NOMO-1 treated with DMSO at 0.1 percent for 48 hours (cell line): ENCODE data around the gene AFP.
"Not testable (repeated sequence)": the region's sequence is repeated elsewhere in the genome, so short reads cannot be mapped to it uniquely, and the experiment has no call there.

Source experiments
- DNase-seq: peaks from one replicate; lab custom pipeline; 2025; ENCODE audit not compliant: unreplicated experiment; lab: John Stamatoyannopoulos, UW

The AFP gene

GRCh38 chr4:73435984-73436383 is at the start of gene AFP:
Gene AFP, plus strand, starts transcription at chr4:73436221. Its CDS starts 42 bp downstream, at chr4:73436263.
- DNase-seq: no peak

GRCh38 chr4:73387552-73387951 is 48.5 kb upstream of the AFP start:
- no peak for DNase-seq

DNA sequence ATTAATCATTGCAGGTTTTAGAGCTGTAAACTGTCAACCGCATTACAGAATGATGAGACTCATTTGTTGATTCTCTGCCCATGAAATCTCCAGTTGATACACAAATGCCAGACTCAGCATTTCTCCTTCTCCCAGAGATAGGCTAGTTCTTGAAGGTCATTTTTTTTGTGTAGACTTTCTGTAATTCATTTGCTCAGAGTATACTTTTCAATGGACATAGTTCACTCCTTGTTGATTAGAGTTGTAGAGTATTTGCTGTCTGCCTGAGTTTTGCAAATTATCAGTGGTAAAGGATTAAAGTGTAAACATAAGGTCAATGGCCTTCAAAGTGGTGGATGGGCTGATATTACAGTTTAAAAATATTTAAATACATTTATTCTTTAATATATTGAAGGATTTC is 47.1 kb upstream of the AFP start:
- no peak for DNase-seq

- DNase-seq: not testable (repeated sequence)
Measured at GRCh38 chr4:73389663-73390062, 46.4 kb upstream of the AFP start.

DNA sequence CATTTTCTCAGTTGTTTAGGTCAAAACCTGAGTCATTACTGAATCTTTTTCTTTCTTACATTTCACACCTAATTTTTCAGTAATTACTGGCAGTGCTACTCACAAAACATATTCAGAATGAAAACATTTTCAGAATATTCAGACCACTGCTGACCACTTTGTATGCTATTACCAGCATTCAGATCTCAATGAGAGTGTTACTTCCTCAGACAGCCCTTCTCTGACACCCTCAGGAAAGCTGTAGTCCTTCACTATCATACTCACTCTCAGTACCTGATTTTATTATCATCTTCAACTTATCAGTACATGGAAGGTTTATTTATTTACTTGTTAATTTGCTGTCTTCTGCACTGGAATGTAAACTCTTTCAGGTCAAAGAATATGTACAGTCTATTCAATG is 44.2 kb upstream of the AFP start:
- DNase-seq: no peak

- no peak for DNase-seq
Measured at GRCh38 chr4:73392936-73393335, 43.1 kb upstream of the AFP start.

DNA sequence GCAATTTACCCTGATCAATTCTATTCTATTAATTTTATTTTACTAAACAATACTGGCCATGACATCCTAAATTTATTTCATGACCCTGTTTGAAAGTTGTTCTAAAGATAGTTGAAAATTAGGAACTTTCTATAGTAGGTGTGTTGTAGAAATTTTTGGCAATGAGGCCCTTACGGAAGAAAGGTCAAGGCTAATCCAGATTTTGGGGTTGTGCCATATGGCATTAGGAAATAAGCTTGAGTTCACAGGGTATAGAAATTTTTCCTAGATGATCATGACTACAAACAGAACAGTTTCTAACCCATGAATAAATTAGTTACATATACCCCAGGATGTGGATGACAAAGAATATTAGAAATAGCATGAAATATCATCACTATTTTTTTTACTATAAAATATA is 39.7 kb upstream of the AFP start:
- DNase-seq: no peak

DNA sequence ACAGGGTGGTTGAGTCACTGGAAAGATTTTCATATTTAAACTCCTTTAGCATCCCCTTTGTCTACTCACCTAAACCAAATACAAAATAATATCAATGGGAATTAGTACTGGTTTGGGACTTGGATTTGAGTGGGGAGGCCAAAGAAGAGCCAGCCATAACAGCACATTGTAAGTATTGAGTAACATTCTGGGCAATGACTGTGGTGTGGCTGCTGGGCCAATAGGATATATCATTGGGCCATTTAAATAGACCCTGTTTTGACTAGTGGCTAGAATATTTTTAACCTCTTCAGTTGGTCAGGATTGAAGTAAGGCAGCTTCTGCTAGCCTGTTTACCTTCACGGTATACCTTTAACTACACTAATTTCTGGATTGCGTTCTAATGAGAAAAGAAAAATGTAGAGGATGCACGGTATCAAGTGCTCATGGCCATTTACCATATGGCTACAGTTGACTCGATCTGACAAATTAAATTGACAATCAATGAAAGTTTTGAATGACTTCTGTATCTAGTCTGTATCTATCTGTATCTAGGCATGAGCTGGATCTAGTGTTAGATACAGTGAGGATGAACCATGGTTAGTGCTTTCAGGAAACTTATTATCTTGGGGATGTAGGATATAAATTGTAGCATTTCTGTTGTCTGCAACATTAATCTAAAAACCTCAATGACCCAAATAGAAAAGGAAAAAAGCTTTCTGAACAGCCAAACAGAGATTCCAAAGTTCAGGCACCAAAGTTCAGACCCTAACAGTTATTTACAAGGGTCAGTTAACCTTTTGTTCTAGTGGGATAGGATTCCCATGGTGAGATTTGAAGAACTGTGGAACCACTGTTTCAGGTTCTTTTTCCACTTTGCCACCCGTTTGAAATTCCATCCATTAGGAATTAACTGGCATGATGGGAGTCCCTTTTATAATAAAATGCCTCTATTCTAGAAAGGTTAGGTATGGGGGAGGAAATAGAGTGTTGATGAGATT is 38.7 kb upstream of the AFP start:
- DNase-seq: no peak

- DNase-seq: no peak
Measured at GRCh38 chr4:73401412-73401811, 34.6 kb upstream of the AFP start.

- no peak for DNase-seq
Measured at GRCh38 chr4:73404042-73404441, 32.0 kb upstream of the AFP start, which contains the start of gene ALB. Gene ALB, plus strand, starts transcription at chr4:73404287. Its CDS starts 41 bp downstream, at chr4:73404328.

DNA sequence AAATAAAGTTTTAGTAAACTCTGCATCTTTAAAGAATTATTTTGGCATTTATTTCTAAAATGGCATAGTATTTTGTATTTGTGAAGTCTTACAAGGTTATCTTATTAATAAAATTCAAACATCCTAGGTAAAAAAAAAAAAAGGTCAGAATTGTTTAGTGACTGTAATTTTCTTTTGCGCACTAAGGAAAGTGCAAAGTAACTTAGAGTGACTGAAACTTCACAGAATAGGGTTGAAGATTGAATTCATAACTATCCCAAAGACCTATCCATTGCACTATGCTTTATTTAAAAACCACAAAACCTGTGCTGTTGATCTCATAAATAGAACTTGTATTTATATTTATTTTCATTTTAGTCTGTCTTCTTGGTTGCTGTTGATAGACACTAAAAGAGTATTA is 31.6 kb upstream of the AFP start:
- DNase-seq: no peak

- DNase-seq: no peak
Measured at GRCh38 chr4:73405138-73405537, 30.9 kb upstream of the AFP start.

DNA sequence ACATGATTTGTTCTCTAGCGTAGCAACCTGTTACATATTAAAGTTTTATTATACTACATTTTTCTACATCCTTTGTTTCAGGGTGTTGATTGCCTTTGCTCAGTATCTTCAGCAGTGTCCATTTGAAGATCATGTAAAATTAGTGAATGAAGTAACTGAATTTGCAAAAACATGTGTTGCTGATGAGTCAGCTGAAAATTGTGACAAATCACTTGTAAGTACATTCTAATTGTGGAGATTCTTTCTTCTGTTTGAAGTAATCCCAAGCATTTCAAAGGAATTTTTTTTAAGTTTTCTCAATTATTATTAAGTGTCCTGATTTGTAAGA is 29.5 kb upstream of the AFP start:
- no peak for DNase-seq

GRCh38 chr4:73407227-73407673 is 28.8 kb upstream of the AFP start:
- DNase-seq: no peak

DNA sequence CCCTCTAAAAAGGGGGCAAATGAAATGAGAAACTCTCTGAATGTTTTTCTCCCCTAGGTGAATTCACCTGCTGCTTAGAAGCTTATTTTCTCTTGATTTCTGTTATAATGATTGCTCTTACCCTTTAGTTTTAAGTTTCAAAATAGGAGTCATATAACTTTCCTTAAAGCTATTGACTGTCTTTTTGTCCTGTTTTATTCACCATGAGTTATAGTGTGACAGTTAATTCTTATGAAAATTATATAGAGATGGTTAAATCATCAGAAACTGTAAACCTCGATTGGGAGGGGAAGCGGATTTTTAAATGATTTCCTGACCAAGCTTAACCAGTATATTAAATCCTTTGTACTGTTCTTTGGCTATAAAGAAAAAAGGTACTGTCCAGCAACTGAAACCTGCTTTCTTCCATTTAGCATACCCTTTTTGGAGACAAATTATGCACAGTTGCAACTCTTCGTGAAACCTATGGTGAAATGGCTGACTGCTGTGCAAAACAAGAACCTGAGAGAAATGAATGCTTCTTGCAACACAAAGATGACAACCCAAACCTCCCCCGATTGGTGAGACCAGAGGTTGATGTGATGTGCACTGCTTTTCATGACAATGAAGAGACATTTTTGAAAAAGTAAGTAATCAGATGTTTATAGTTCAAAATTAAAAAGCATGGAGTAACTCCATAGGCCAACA is 27.7 kb upstream of the AFP start:
- DNase-seq: no peak

- no peak for DNase-seq
Measured at GRCh38 chr4:73409012-73409862, 26.8 kb upstream of the AFP start.

DNA sequence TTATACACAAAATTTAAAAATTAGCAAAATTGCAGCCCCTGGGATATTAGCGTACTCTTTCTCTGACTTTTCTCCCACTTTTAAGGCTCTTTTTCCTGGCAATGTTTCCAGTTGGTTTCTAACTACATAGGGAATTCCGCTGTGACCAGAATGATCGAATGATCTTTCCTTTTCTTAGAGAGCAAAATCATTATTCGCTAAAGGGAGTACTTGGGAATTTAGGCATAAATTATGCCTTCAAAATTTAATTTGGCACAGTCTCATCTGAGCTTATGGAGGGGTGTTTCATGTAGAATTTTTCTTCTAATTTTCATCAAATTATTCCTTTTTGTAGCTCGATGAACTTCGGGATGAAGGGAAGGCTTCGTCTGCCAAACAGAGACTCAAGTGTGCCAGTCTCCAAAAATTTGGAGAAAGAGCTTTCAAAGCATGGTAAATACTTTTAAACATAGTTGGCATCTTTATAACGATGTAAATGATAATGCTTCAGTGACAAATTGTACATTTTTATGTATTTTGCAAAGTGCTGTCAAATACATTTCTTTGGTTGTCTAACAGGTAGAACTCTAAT is 26.0 kb upstream of the AFP start:
- no peak for DNase-seq

GRCh38 chr4:73410916-73411730 is 24.9 kb upstream of the AFP start:
- no peak for DNase-seq

DNA sequence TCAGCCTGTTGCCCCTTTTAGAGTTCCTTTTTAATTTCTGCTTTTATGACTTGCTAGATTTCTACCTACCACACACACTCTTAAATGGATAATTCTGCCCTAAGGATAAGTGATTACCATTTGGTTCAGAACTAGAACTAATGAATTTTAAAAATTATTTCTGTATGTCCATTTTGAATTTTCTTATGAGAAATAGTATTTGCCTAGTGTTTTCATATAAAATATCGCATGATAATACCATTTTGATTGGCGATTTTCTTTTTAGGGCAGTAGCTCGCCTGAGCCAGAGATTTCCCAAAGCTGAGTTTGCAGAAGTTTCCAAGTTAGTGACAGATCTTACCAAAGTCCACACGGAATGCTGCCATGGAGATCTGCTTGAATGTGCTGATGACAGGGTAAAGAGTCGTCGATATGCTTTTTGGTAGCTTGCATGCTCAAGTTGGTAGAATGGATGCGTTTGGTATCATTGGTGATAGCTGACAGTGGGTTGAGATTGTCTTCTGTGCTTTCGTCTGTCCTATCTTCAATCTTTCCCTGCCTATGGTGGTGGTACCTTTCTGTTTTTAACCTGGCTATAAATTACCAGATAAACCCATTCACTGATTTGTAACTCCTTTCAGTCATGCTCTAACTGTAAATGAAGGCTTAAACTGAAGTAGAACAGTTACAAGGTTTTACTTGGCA is 24.1 kb upstream of the AFP start:
- no peak for DNase-seq
